B cell (primary cell): ENCODE results near the gene SCARB1. TPM values are rescaled to one million over a fixed set of nuclear protein-coding genes. Genes with fewer than 3 reads are reported as not detected.

ENCODE experiments used
- ATAC-seq: fragments of 200-7000 bp; cut with Tn5 transposase; one replicate; pipeline ENCODE4 v1.10.0; 2021; ENCODE audit warnings: low read depth, mild to moderate bottlenecking, moderate number of reproducible peaks, moderate library complexity
- CTCF ChIA-PET: fragments of 350-600 bp; sonication (Branson Sonifier 250); formaldehyde crosslinking; loops from one replicate; lab custom pipeline; 2021; ENCODE audit warnings: antibody characterized with exemption, inconsistent platforms; lab: Charles Lee
- POLR2A ChIA-PET: fragments of 350-600 bp; sonication (Branson Sonifier 250); formaldehyde crosslinking; loops from one replicate; lab custom pipeline; 2021; ENCODE audit warnings: antibody characterized with exemption; lab: Charles Lee
- DNase-seq: peaks from one replicate; pipeline ENCODE4 v3.0.0; 2013
- H2AFZ ChIP-seq: 2 replicates; pipeline ENCODE4 v1.6.1; 2012; ENCODE audit warnings: mild to moderate bottlenecking, low read depth, low read length; ENCODE audit not compliant: insufficient read depth, poor library complexity, severe bottlenecking
- H3K27ac ChIP-seq, 2 donors: 1 replicate in 1 of 2; 2 replicates in 1 of 2; pipeline ENCODE4 v1.5.1; 2012 to 2013; ENCODE audit warnings: low read length in 2 of 2, mild to moderate bottlenecking in 2 of 2, moderate library complexity in 1 of 2
- H3K27me3 ChIP-seq, 4 experiments: fragments of 200-600 bp in 1 of 4; sonication (generic) in 1 of 4; replicated peaks in 1 of 4; 1 replicate in 2 of 4; 2 replicates in 2 of 4; pipeline versions ENCODE4 v1.6.1 to v1.7.0; 2013 to 2016; ENCODE audit warnings: low read length in 3 of 4, mild to moderate bottlenecking in 2 of 4, mixed read lengths in 1 of 4, moderate library complexity in 1 of 4; ENCODE audit not compliant: insufficient read depth in 4 of 4, control insufficient read depth in 3 of 4; ENCODE audit errors: control extremely low read depth in 1 of 4
- H3K36me3 ChIP-seq, 2 experiments: replicated peaks in 1 of 2; 1 replicate in 1 of 2; 2 replicates in 1 of 2; pipeline versions ENCODE4 v1.6.1 to v1.7.1; 2013; ENCODE audit warnings: low read length in 1 of 2; ENCODE audit not compliant: insufficient read depth in 2 of 2, control insufficient read depth in 1 of 2; ENCODE audit errors: control extremely low read depth in 1 of 2, extremely low read depth in 1 of 2
- H3K4me1 ChIP-seq, 2 donors: fragments of 200-600 bp in 1 of 2; sonication (generic) in 1 of 2; 1 replicate in 1 of 2; 2 replicates in 1 of 2; pipeline versions ENCODE4 v1.5.1 to v1.6.1; 2013 to 2017; ENCODE audit warnings: low read length in 2 of 2; ENCODE audit not compliant: control insufficient read depth in 2 of 2, insufficient read depth in 2 of 2
- H3K4me2 ChIP-seq: replicated peaks from 2 replicates; pipeline ENCODE3; 2012; ENCODE audit warnings: mild to moderate bottlenecking, low read depth, low read length; ENCODE audit not compliant: poor library complexity, severe bottlenecking
- H3K4me3 ChIP-seq, 5 experiments: fragments of 200-600 bp in 1 of 5; sonication (generic) in 1 of 5; 1 replicate in 3 of 5; 2 replicates in 2 of 5; pipeline versions ENCODE4 v1.5.1 to v1.7.0; 2011 to 2016; ENCODE audit warnings: low read length in 4 of 5, mild to moderate bottlenecking in 4 of 5, low read depth in 2 of 5, control low read depth in 1 of 5, moderate library complexity in 1 of 5; ENCODE audit not compliant: insufficient read depth in 1 of 5; ENCODE audit errors: control extremely low read depth in 1 of 5, extremely low read depth in 1 of 5
- H3K79me2 ChIP-seq: fragments of 200-600 bp; sonication (generic); one replicate; pipeline ENCODE4 v1.6.0; 2016; ENCODE audit warnings: low read length; ENCODE audit not compliant: control insufficient read depth, insufficient read depth
- H3K9ac ChIP-seq: fragments of 200-600 bp; sonication (generic); 2 replicates; pipeline ENCODE4 v1.6.1; 2017; ENCODE audit warnings: mild to moderate bottlenecking, low read length, moderate library complexity
- H3K9me3 ChIP-seq, 3 donors: one replicate each; pipeline versions ENCODE4 v1.6.1 to v1.7.1; 2013; ENCODE audit warnings: low read length in 2 of 3; ENCODE audit not compliant: control insufficient read depth in 2 of 3, insufficient read depth in 1 of 3; ENCODE audit errors: control extremely low read depth in 1 of 3
- H4K20me1 ChIP-seq: 2 replicates; pipeline ENCODE4 v1.6.0; 2012; ENCODE audit warnings: mild to moderate bottlenecking, low read length; ENCODE audit not compliant: insufficient read depth, control insufficient read depth, poor library complexity, severe bottlenecking
- H3K27ac Mint-ChIP-seq: one replicate; pipeline ENCODE4 v1.8.0; 2021; ENCODE audit warnings: mixed read lengths
- H3K27me3 Mint-ChIP-seq: one replicate; pipeline ENCODE4 v1.8.0; 2021; ENCODE audit warnings: mixed read lengths
- H3K4me1 Mint-ChIP-seq: one replicate; pipeline ENCODE4 v1.8.0; 2021; ENCODE audit warnings: mixed read lengths
- H3K4me3 Mint-ChIP-seq: one replicate; pipeline ENCODE4 v1.8.0; 2021; ENCODE audit warnings: mixed read lengths
- H3K9me3 Mint-ChIP-seq: one replicate; pipeline ENCODE4 v1.8.0; 2022; ENCODE audit warnings: mixed read lengths; ENCODE audit not compliant: insufficient read depth
- CTCF ChIP-seq: fragments of 200-600 bp; IDR thresholded peaks from one replicate; pipeline ENCODE4 v1.8.0; 2022; ENCODE audit warnings: antibody characterized with exemption, mild to moderate bottlenecking
- EZH2 ChIP-seq: IDR thresholded peaks from 2 replicates; pipeline ENCODE4 v1.6.1; 2012; ENCODE audit warnings: borderline replicate concordance, low read depth, mild to moderate bottlenecking, moderate library complexity, low read length; ENCODE audit not compliant: insufficient read depth, poor library complexity, severe bottlenecking
- WGBS: methylation state at CpG from one replicate; pipeline ENCODE4 v1.1.5; 2013; ENCODE audit warnings: missing lambda C conversion rate; ENCODE audit not compliant: insufficient coverage; 5-methylcytosine and 5-hydroxymethylcytosine counted together
- intact Hi-C: fragments of 100-400 bp; cut with micrococcal nuclease; formaldehyde crosslinking; loops from one replicate; pipeline ENCODE4 v1.10.0; 2022
- polyA plus RNA-seq: library from polyadenylated mRNA; depleted of rRNA; stranded (reverse); fragments of >200 nt; gene quantifications from 2 replicates; pipeline ENCODE4 v1.2.3, GENCODE V29; 2012
- total RNA-seq, 2 donors: library from RNA; stranded (reverse); fragments of 120-200 nt in 1 of 2; gene quantifications; 1 replicate in 1 of 2; 2 replicates in 1 of 2; pipeline versions ENCODE4 v1.2.3 to v1.2.4, GENCODE V29; 2013 to 2022

SCARB1 gene
- total and polyA plus RNA-seq, 2 donors (not counting 1 experiment from before 2014, with no cell fraction given), result 26.8 to 30.7 TPM

- Mint-ChIP-seq H3K27me3 (no peaks in the 10 kb centered on the region), H3K9me3 (peaks cover 6% of the 10 kb centered on the region), H3K4me3 (no peak overlapping the region), H3K27ac (no peak overlapping the region), H3K4me1 (peaks cover 4% of the 10 kb centered on the region)
- intact Hi-C loops, result loop anchor here (10.0 kb wide), 1 partner anchor 355 kb away; the partner anchor contains the start of gene TMEM132B
- Histone ChIP-seq H3K4me1 (no peaks in the 10 kb centered on the region), H3K4me3 (no peak overlapping the region), H2AFZ (no peak overlapping the region), H3K4me2 (no peak overlapping the region), H3K36me3 (no peaks in the 10 kb centered on the region), H3K27ac (no peak overlapping the region), H3K9me3 (peaks cover 0 to 12% (median 7%) of the 10 kb centered on the region in 3 donors), H3K9ac (no peak overlapping the region), H3K27me3 (no peaks in the 10 kb centered on the region), H4K20me1 (no peaks in the 10 kb centered on the region), H3K79me2 (peaks cover 28% of the 10 kb centered on the region)
- ChIA-PET CTCF (no interaction called here), POLR2A (no interaction called here)
- ATAC-seq (no peak), DNase-seq (no peak)
- no peak for TF ChIP-seq CTCF
- no peak for TF ChIP-seq EZH2
- 100% methylated on average over 3 of the region's 4 CpGs for WGBS
These were observed 33.9 kb downstream of the SCARB1 start for GRCh38 chr12:124829708-124830304.

GRCh38 chr12:124829008-124829707 is 34.5 kb downstream of the SCARB1 start:
- Histone ChIP-seq H3K4me3 (no peak overlapping the region), H3K27me3 (no peaks in the 10 kb centered on the region), H3K36me3 (no peaks in the 10 kb centered on the region), H2AFZ (no peak overlapping the region), H3K9ac (no peak overlapping the region), H3K79me2 (peaks cover 29% of the 10 kb centered on the region), H3K4me1 (no peaks in the 10 kb centered on the region), H3K9me3 (peaks cover 0 to 12% (median 7%) of the 10 kb centered on the region in 3 donors), H4K20me1 (no peaks in the 10 kb centered on the region), H3K4me2 (no peak overlapping the region), H3K27ac (no peak overlapping the region)
- no peak for ATAC-seq
- H3K27me3 Mint-ChIP-seq, result no peaks in the 10 kb centered on the region
- ChIA-PET CTCF (no interaction called here), POLR2A (no interaction called here)
- intact Hi-C loops, result no loop called here
- no peak overlapping the region for H3K4me3 Mint-ChIP-seq
- no peak for DNase-seq
- H3K27ac Mint-ChIP-seq, result no peak overlapping the region
- 91% methylated on average over 6 of the region's 9 CpGs for WGBS
- H3K9me3 Mint-ChIP-seq, result peaks cover 6% of the 10 kb centered on the region
- peaks cover 4% of the 10 kb centered on the region for H3K4me1 Mint-ChIP-seq
- TF ChIP-seq CTCF, result no peak
- TF ChIP-seq EZH2, result no peak
